Measurements from ENCODE around the gene MFAP3L. TPM values are rescaled to one million over a fixed set of nuclear protein-coding genes. Genes with fewer than 3 reads are reported as not detected.

Gene MFAP3L
- total RNA-seq, 4 donors from 2014 or later: 3.2 to 11.3 (median 4.6) TPM

- no peak for ATAC-seq
- Histone ChIP-seq H3K27me3 (peaks cover 0 to 3% (median 0%) of the 10 kb centered on the region in 3 donors), H3K4me3 (no peak overlapping the region), H3K4me1 (no peaks in the 10 kb centered on the region), H3K9me3 (no peaks in the 10 kb centered on the region), H3K36me3 (no peaks in the 10 kb centered on the region), H3K27ac (no peak overlapping the region)
- no peak for DNase-seq
- in situ Hi-C loops (cut with MboI; ENCODE audit: low sequenced_read_pairs in 4 of 4): no loop called here
- intact Hi-C loops (cut with DNase I; ENCODE audit: low total_unique reads): no loop called here
- TF ChIP-seq, protein P1, sequence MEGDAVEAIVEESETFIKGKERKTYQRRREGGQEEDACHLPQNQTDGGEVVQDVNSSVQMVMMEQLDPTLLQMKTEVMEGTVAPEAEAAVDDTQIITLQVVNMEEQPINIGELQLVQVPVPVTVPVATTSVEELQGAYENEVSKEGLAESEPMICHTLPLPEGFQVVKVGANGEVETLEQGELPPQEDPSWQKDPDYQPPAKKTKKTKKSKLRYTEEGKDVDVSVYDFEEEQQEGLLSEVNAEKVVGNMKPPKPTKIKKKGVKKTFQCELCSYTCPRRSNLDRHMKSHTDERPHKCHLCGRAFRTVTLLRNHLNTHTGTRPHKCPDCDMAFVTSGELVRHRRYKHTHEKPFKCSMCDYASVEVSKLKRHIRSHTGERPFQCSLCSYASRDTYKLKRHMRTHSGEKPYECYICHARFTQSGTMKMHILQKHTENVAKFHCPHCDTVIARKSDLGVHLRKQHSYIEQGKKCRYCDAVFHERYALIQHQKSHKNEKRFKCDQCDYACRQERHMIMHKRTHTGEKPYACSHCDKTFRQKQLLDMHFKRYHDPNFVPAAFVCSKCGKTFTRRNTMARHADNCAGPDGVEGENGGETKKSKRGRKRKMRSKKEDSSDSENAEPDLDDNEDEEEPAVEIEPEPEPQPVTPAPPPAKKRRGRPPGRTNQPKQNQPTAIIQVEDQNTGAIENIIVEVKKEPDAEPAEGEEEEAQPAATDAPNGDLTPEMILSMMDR (IDR thresholded peaks at IDR 0.05 in 4 of 5, conservative IDR thresholded peaks at IDR 0.05 in 1 of 5): no peak
- no peak for TF ChIP-seq POLR2A (IDR thresholded peaks at IDR 0.05)
These were observed 50.1 kb downstream of the MFAP3L start for GRCh38 chr4:169975838-169976796.

- intact Hi-C loops (cut with DNase I; ENCODE audit: low total_unique reads): no loop called here
- Histone ChIP-seq H3K27me3 (peaks cover 0 to 3% (median 0%) of the 10 kb centered on the region in 3 donors), H3K36me3 (no peaks in the 10 kb centered on the region), H3K4me1 (no peaks in the 10 kb centered on the region), H3K27ac (no peak overlapping the region), H3K4me3 (no peak overlapping the region), H3K9me3 (no peaks in the 10 kb centered on the region)
- TF ChIP-seq, protein P1 (IDR thresholded peaks at IDR 0.05 in 4 of 5, conservative IDR thresholded peaks at IDR 0.05 in 1 of 5): no peak
- TF ChIP-seq POLR2A (IDR thresholded peaks at IDR 0.05): no peak
- DNase-seq (no peak), ATAC-seq (no peak)
- in situ Hi-C loops (cut with MboI; ENCODE audit: low sequenced_read_pairs in 4 of 4): no loop called here
These were observed 50.9 kb downstream of the MFAP3L start for GRCh38 chr4:169975131-169975837.

GRCh38 chr4:169971456-169972015, 54.7 kb downstream of the MFAP3L start:
- Histone ChIP-seq H3K36me3 (no peaks in the 10 kb centered on the region), H3K4me3 (no peak overlapping the region), H3K4me1 (no peaks in the 10 kb centered on the region), H3K27ac (no peak overlapping the region), H3K27me3 (peaks cover 0 to 3% (median 0%) of the 10 kb centered on the region in 3 donors), H3K9me3 (no peaks in the 10 kb centered on the region)
- TF ChIP-seq POLR2A (IDR thresholded peaks at IDR 0.05): no peak
- TF ChIP-seq, protein P1 (IDR thresholded peaks at IDR 0.05 in 4 of 5, conservative IDR thresholded peaks at IDR 0.05 in 1 of 5): no peak
- no peak for ATAC-seq
- intact Hi-C loops (cut with DNase I; ENCODE audit: low total_unique reads): no loop called here
- in situ Hi-C loops (cut with MboI; ENCODE audit: low sequenced_read_pairs in 4 of 4): no loop called here
- no peak for DNase-seq

DNA sequence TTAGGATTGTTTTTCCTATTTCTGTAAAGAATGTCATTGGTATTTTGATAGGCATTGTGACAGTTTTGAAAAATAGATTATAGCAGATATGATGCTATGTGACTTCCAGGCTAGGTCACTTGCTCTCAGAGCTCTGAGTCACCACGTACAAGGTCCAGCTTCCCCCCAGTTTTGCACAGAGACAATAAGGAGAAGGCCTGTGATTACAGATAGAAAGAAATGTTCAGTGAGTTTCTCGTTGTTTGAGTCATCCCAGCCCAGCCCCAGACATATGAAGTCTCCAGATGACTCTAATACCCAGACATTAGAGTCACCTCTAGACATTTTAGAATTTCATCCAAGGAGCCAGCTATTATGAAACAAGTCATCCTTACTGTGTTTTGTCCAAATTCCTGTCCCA, 57.2 kb downstream of the MFAP3L start:
- DNase-seq (no peak), ATAC-seq (no peak)
- Histone ChIP-seq H3K36me3 (no peaks in the 10 kb centered on the region), H3K9me3 (no peaks in the 10 kb centered on the region), H3K27ac (no peak overlapping the region), H3K27me3 (no peaks in the 10 kb centered on the region), H3K4me3 (no peak overlapping the region), H3K4me1 (peaks cover 0 to under 1% of the 10 kb centered on the region in 2 donors)
- TF ChIP-seq, protein P1 (IDR thresholded peaks at IDR 0.05 in 4 of 5, conservative IDR thresholded peaks at IDR 0.05 in 1 of 5): no peak
- TF ChIP-seq POLR2A (IDR thresholded peaks at IDR 0.05): no peak
- intact Hi-C loops (cut with DNase I; ENCODE audit: low total_unique reads) (no loop called here), in situ Hi-C loops (cut with MboI; ENCODE audit: low sequenced_read_pairs in 4 of 4) (no loop called here)

Measured in gastrocnemius medialis (tissue), 4 donors.